ENCODE data around the gene EEFSEC. TPM values are rescaled to one million over a fixed set of nuclear protein-coding genes. Genes with fewer than 3 reads are reported as not detected.

The EEFSEC gene
- total and polyA plus RNA-seq, 2 experiments from 2014 or later, result 10.1 to 16.2 TPM

- peaks cover 5% of the 10 kb centered on the region for H3K4me1 ChIP-seq (ENCODE audit: insufficient read depth)
- H3K9me2 ChIP-seq (ENCODE audit: insufficient read depth), result no peaks in the 10 kb centered on the region
- no peaks in the 10 kb centered on the region for H3K79me2 ChIP-seq (replicated peaks; ENCODE audit: insufficient read depth)
- ATAC-seq, result no peak
- H3F3A ChIP-seq (replicated peaks; ENCODE audit: low read depth), result no peaks in the 10 kb centered on the region
- H3K36me3 ChIP-seq (ENCODE audit: insufficient read depth), result no peaks in the 10 kb centered on the region
- no peak for DNase-seq (ENCODE audit: low spot score)
- Mint-ChIP-seq H3K4me1 (peaks cover 10% of the 10 kb centered on the region), H3K27me3 (ENCODE audit: insufficient read depth, low read depth, poor library complexity) (peaks cover 7% of the 10 kb centered on the region), H3K4me3 (no peak overlapping the region), H3K27ac (no peak overlapping the region), H3K36me3 (ENCODE audit: low read depth) (no peaks in the 10 kb centered on the region; the same call in 2 of the 3 replicates), H3K9me3 (no peaks in the 10 kb centered on the region)
- H3K27ac ChIP-seq (ENCODE audit: low read depth), result no peak overlapping the region
- peaks cover 7% of the 10 kb centered on the region; the same call in 1 of the 2 replicates for H4K20me1 ChIP-seq (replicated peaks; ENCODE audit: insufficient read depth)
- H3K4me2 ChIP-seq, result no peak overlapping the region
- H3K4me3 ChIP-seq, result no peak overlapping the region
- TF ChIP-seq JUNB (IDR thresholded peaks at IDR 0.05; ENCODE audit: unreplicated experiment) (no peak), POLR2AphosphoS5 (IDR thresholded peaks at IDR 0.05; ENCODE audit: low read depth) (no peak), REST (IDR thresholded peaks at IDR 0.05; ENCODE audit: unreplicated experiment) (peak; percentile 43)
- H2AFZ ChIP-seq, result no peak overlapping the region
- no peaks in the 10 kb centered on the region for H3K27me3 ChIP-seq (ENCODE audit: insufficient read depth)
Measured at GRCh38 chr3:128215290-128215689, 62.0 kb downstream of the EEFSEC start.

GRCh38 chr3:128215800-128216495 is 62.7 kb downstream of the EEFSEC start:
- H3K27ac Mint-ChIP-seq, result no peak overlapping the region
- H3K4me3 Mint-ChIP-seq, result no peak overlapping the region
- peaks cover 9% of the 10 kb centered on the region for H3K4me1 Mint-ChIP-seq
- no peak overlapping the region for H3K4me3 ChIP-seq
- no peak overlapping the region for H3K27ac ChIP-seq (ENCODE audit: low read depth)
- H3K27me3 Mint-ChIP-seq (ENCODE audit: insufficient read depth, low read depth, poor library complexity), result peaks cover 7% of the 10 kb centered on the region
- H2AFZ ChIP-seq, result no peak overlapping the region
- DNase-seq (ENCODE audit: low spot score), result peak; percentile 39
- peak; percentile 86 for ATAC-seq
- no peaks in the 10 kb centered on the region for H3F3A ChIP-seq (replicated peaks; ENCODE audit: low read depth)
- 0 out of 3 replicates have a peak, but pooled peaks cover under 1% of the 10 kb centered on the region for H3K9me3 Mint-ChIP-seq
- H3K9me2 ChIP-seq (ENCODE audit: insufficient read depth), result no peaks in the 10 kb centered on the region
- peaks cover 1% of the 10 kb centered on the region for H3K36me3 Mint-ChIP-seq (ENCODE audit: low read depth)
- H3K4me2 ChIP-seq, result no peak overlapping the region
- peaks cover 5% of the 10 kb centered on the region for H3K4me1 ChIP-seq (ENCODE audit: insufficient read depth)
- H4K20me1 ChIP-seq (replicated peaks; ENCODE audit: insufficient read depth), result peaks cover 7% of the 10 kb centered on the region; the same call in 1 of the 2 replicates
- H3K36me3 ChIP-seq (ENCODE audit: insufficient read depth), result no peaks in the 10 kb centered on the region
- no peaks in the 10 kb centered on the region for H3K79me2 ChIP-seq (replicated peaks; ENCODE audit: insufficient read depth)
- H3K27me3 ChIP-seq (ENCODE audit: insufficient read depth), result no peaks in the 10 kb centered on the region
- TF ChIP-seq ETS1 (IDR thresholded peaks at IDR 0.05) (no peak), STAT1 (IDR thresholded peaks at IDR 0.05; ENCODE audit: unreplicated experiment) (no peak), EZH2 (IDR thresholded peaks at IDR 0.05; ENCODE audit: low read depth, unreplicated experiment) (no peak), REST (IDR thresholded peaks at IDR 0.05; ENCODE audit: unreplicated experiment) (no peak)
